DOHH2 (cell line): ENCODE data around the gene TBRG1.

Experiments used
- CTCF ChIP-seq: fragments of 200-600 bp; sonication (generic); IDR thresholded peaks from one replicate; pipeline ENCODE4 v1.5.1; 2014; ENCODE audit warnings: antibody characterized with exemption, mild to moderate bottlenecking, low read depth, low read length; ENCODE audit not compliant: poor library complexity, severe bottlenecking
- EZH2phosphoT487 ChIP-seq: fragments of 200-600 bp; sonication (generic); IDR thresholded peaks from 2 replicates; pipeline ENCODE4 v1.6.1; 2017; ENCODE audit warnings: borderline replicate concordance, mild to moderate bottlenecking, antibody characterized with exemption, low read length, moderate library complexity, mixed read lengths

DNA sequence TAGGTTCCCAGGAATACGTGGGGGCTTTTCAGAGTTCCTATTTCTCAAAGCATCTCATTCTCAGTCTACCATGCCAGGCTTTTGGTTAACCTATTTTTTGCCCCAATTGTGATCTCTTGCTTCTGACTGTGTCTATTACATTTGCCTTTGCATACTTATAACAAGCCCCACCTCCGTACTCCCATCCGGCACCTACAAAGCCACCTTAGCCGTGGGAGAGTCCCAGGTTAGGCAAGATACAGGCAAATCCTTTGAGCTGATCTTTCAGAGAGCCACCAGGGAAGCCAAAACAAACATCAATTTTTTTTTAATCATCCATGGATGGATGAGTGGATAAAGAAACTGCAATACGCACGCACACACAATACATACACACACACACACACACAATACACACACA lies 30.0 kb upstream of the TBRG1 start:
- TF ChIP-seq CTCF = no peak
- TF ChIP-seq EZH2phosphoT487 = no peak
